A673 (cell line): ENCODE measurements around the gene STOML1. TPM values are rescaled to one million over a fixed set of nuclear protein-coding genes. Genes with fewer than 3 reads are reported as not detected.

ENCODE experiments used
- BruUV-seq: library from RNA; stranded (reverse); fragments of 400-500 nt; replicated peaks from 2 replicates; lab custom pipeline; 2021; lab: Mats Ljungman, UMichigan
- CTCF ChIA-PET: fragments of 300-600 bp; sonication (Branson Sonifier 250); formaldehyde crosslinking; loops from one replicate; lab custom pipeline; 2022; ENCODE audit warnings: antibody characterized with exemption; lab: Charles Lee
- POLR2A ChIA-PET: fragments of 300-600 bp; sonication (Branson Sonifier 250); formaldehyde crosslinking; loops from one replicate; lab custom pipeline; 2022; ENCODE audit warnings: antibody characterized with exemption; ENCODE audit not compliant: low non-redundant PET; lab: Charles Lee
- DNase-seq: peaks from one replicate; pipeline ENCODE4 v3.0.0-alpha.2; 2015; ENCODE audit warnings: low spot score
- H3K27ac ChIP-seq: fragments of 200-600 bp; sonication (generic); 2 replicates; pipeline ENCODE4 v1.5.1; 2016; ENCODE audit warnings: mixed run types, low read depth, mild to moderate bottlenecking, mixed read lengths, antibody characterized with exemption, low read length; ENCODE audit not compliant: poor library complexity, severe bottlenecking
- H3K27me3 ChIP-seq: fragments of 200-600 bp; sonication (generic); replicated peaks from 2 replicates; pipeline ENCODE4 v1.6.1; 2017; ENCODE audit warnings: mixed run types, low read depth, mild to moderate bottlenecking, mixed read lengths, antibody characterized with exemption, low read length; ENCODE audit not compliant: insufficient read depth, poor library complexity
- H3K36me3 ChIP-seq: fragments of 200-600 bp; sonication (generic); 2 replicates; pipeline ENCODE4 v1.6.1; 2016; ENCODE audit warnings: mixed run types, mild to moderate bottlenecking, mixed read lengths, antibody characterized with exemption, low read length; ENCODE audit not compliant: insufficient read depth, poor library complexity, severe bottlenecking
- H3K4me1 ChIP-seq: fragments of 200-600 bp; sonication (generic); 2 replicates; pipeline ENCODE4 v1.6.1; 2017; ENCODE audit warnings: mixed run types, mild to moderate bottlenecking, mixed read lengths, antibody characterized with exemption, low read length; ENCODE audit not compliant: insufficient read depth, poor library complexity, severe bottlenecking
- H3K4me3 ChIP-seq: fragments of 200-600 bp; sonication (generic); 2 replicates; pipeline ENCODE4 v1.5.1; 2016; ENCODE audit warnings: low read depth, mixed run types, mild to moderate bottlenecking, mixed read lengths, low read length; ENCODE audit not compliant: poor library complexity, severe bottlenecking
- H3K9me3 ChIP-seq: fragments of 200-600 bp; sonication (generic); 2 replicates; pipeline ENCODE4 v1.6.1; 2016; ENCODE audit warnings: mixed run types, low read depth, mild to moderate bottlenecking, mixed read lengths, antibody characterized with exemption, low read length; ENCODE audit not compliant: poor library complexity, severe bottlenecking
- CTCF ChIP-seq: fragments of 300-800, 200-600 bp; sonication (generic); conservative IDR thresholded peaks from 2 replicates; pipeline ENCODE4 v1.5.1; 2017; ENCODE audit warnings: low read depth, mild to moderate bottlenecking, antibody characterized with exemption, low read length, moderate library complexity, mixed read lengths
- EZH2 ChIP-seq: fragments of 200-600 bp; sonication (generic); IDR thresholded peaks from 2 replicates; pipeline ENCODE4 v1.6.1; 2017; ENCODE audit warnings: borderline replicate concordance, low read depth, mild to moderate bottlenecking, mixed read lengths, antibody characterized with exemption, low read length; ENCODE audit not compliant: poor library complexity, severe bottlenecking
- intact Hi-C: fragments of 100-400 bp; cut with micrococcal nuclease; formaldehyde crosslinking; loops from one replicate; pipeline ENCODE4 v1.10.0; 2022; ENCODE audit not compliant: unreplicated experiment
- total RNA-seq: library from RNA; stranded (reverse); gene quantifications from 2 replicates; pipeline ENCODE4 v1.2.3, GENCODE V29; 2021

The STOML1 gene
- total RNA-seq, 1 experiment from 2014 or later = 7.3 TPM

DNA sequence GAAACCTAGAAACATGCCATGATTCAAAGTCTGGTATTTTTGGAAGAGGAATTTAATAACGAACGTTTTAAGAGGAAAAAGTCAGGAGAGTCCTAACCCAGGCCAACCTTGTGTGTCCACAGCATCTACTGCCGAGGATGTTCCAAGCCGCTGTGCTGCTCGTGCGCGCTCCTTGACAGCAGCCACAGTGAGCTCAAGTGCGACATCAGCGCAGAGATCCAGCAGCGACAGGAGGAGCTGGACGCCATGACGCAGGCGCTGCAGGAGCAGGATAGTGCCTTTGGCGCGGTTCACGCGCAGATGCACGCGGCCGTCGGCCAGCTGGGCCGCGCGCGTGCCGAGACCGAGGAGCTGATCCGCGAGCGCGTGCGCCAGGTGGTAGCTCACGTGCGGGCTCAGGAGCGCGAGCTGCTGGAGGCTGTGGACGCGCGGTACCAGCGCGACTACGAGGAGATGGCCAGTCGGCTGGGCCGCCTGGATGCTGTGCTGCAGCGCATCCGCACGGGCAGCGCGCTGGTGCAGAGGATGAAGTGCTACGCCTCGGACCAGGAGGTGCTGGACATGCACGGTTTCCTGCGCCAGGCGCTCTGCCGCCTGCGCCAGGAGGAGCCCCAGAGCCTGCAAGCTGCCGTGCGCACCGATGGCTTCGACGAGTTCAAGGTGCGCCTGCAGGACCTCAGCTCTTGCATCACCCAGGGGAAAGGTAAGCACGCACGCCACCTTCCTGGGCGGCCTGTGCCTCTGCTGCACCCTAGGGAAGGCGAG lies 30.8 kb upstream of the STOML1 start:
- BruUV-seq = no TSS peak
- POLR2A ChIA-PET = interaction anchor here (0.6 kb wide), 1 partner anchor 522 kb away, joined by 3 read pairs; no protein-coding TSS in a partner anchor
- H3K4me1 ChIP-seq = no peaks in the 10 kb centered on the region
- H3K27ac ChIP-seq = no peak overlapping the region
- no peak overlapping the region for H3K4me3 ChIP-seq
- DNase-seq = no peak
- H3K27me3 ChIP-seq = no peaks in the 10 kb centered on the region
- CTCF ChIA-PET = no interaction called here
- TF ChIP-seq EZH2 (no peak), CTCF (no peak)
- H3K36me3 ChIP-seq = no peaks in the 10 kb centered on the region
- no peaks in the 10 kb centered on the region for H3K9me3 ChIP-seq
- intact Hi-C loops = no loop called here

GRCh38 chr15:74019734-74020133 lies 27.6 kb upstream of the STOML1 start:
- Histone ChIP-seq H3K27ac (no peak overlapping the region), H3K36me3 (no peaks in the 10 kb centered on the region), H3K27me3 (no peaks in the 10 kb centered on the region), H3K9me3 (no peaks in the 10 kb centered on the region), H3K4me1 (no peaks in the 10 kb centered on the region), H3K4me3 (no peak overlapping the region)
- no peak for DNase-seq
- TF ChIP-seq EZH2 (no peak), CTCF (no peak)
- no TSS peak for BruUV-seq
- ChIA-PET POLR2A (no interaction called here), CTCF (no interaction called here)
- intact Hi-C loops = no loop called here

DNA sequence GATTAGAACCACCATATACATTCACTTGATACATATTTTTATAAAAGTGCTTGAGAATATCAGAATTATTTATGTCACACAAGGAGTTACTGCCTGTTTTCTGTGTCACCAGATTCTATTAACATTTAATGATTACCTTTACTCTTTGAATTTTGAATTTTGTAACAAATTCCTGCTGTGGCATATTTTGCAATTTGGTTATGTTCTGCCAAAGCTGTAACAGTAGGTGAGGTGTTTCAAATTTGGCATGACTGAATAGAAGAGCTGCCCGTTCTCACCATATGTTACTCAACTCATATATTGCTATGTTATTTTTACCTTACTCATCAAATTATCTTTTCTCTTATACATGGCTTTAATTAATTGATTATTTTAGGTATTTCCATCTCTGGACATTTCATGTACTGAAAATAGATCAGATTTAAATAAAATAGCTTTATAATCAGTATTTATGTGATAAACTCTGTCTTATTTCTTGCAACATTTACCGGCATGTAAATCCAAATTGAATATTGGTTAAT lies 21.3 kb upstream of the STOML1 start:
- no peaks in the 10 kb centered on the region for H3K36me3 ChIP-seq
- intact Hi-C loops = no loop called here
- H3K4me1 ChIP-seq = no peaks in the 10 kb centered on the region
- no peaks in the 10 kb centered on the region for H3K27me3 ChIP-seq
- no peak overlapping the region for H3K4me3 ChIP-seq
- ChIA-PET CTCF (no interaction called here), POLR2A (no interaction called here)
- TF ChIP-seq CTCF = no peak
- TF ChIP-seq EZH2 = no peak
- no peaks in the 10 kb centered on the region for H3K9me3 ChIP-seq
- no TSS peak for BruUV-seq
- no peak for DNase-seq
- H3K27ac ChIP-seq = no peak overlapping the region
